Measurements from ENCODE around the gene HRH1. TPM values are rescaled to one million over a fixed set of nuclear protein-coding genes. Genes with fewer than 3 reads are reported as not detected.

HRH1 gene
- total RNA-seq, 1 experiment from 2014 or later = 11.0 TPM

- DNase-seq (ENCODE audit: unreplicated experiment) = no peak
- CTCF ChIA-PET = interaction anchor here (0.9 to 3.5 kb wide), 4 partner anchors 8 to 90 kb away, joined by 3 to 12 read pairs (median 4); no protein-coding TSS in a partner anchor
Observed at GRCh38 chr3:11150256-11150655, 4.0 kb upstream of the HRH1 start.

DNA sequence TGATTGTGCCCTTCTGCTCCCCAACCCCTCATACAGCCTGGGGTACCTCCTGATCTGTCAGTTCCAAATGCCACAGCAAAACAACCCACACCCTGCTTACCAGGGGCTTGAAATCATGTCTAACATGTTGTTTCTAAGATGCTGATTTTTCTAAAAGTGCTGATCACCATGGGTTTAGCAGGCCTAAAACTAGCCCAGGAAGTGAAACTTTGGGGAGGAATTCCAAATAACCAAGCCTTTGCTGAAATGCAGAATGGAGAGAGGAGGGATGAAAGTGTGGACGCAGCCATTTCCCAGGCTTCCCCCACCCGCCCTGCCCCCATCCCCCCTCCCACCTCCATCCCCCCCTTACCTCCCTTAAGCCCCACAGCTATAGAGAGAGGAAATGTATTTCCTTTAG, 2.0 kb upstream of the HRH1 start:
- CTCF ChIA-PET = interaction anchor here (0.5 to 8.4 kb wide), 2 partner anchors 58 to 91 kb away, joined by 3 to 66 read pairs; no protein-coding TSS in a partner anchor
- peaks cover 4% of the 10 kb centered on the region for H3K36me3 Mint-ChIP-seq (ENCODE audit: insufficient read depth, unreplicated experiment)
- H3K4me1 Mint-ChIP-seq (ENCODE audit: insufficient read depth, unreplicated experiment) = peaks cover 8% of the 10 kb centered on the region
- no peak for DNase-seq (ENCODE audit: unreplicated experiment)
- BruUV-seq (replicated peaks) = no TSS peak
- H3K27me3 Mint-ChIP-seq (ENCODE audit: insufficient read depth, unreplicated experiment) = no peaks in the 10 kb centered on the region
- no peak for TF ChIP-seq CTCF (IDR thresholded peaks at IDR 0.05; ENCODE audit: unreplicated experiment)
- no peaks in the 10 kb centered on the region for H3K9me3 Mint-ChIP-seq (ENCODE audit: unreplicated experiment)
- POLR2A ChIA-PET = interaction anchor here (0.6 kb wide), 1 partner anchor 227 kb away, joined by 3 read pairs; no protein-coding TSS in a partner anchor
- no peak overlapping the region for H3K4me3 Mint-ChIP-seq (ENCODE audit: unreplicated experiment)
- intact Hi-C loops (cut with micrococcal nuclease) = no loop called here
- H3K27ac Mint-ChIP-seq (ENCODE audit: low read depth, unreplicated experiment) = no peak overlapping the region

More at GRCh38 chr3:11150256-11150655, 4.0 kb upstream of the HRH1 start:
- no peak for TF ChIP-seq CTCF (IDR thresholded peaks at IDR 0.05; ENCODE audit: unreplicated experiment)
- POLR2A ChIA-PET = interaction anchor here (1.2 kb wide), 1 partner anchor 13 kb away, joined by 3 read pairs; no protein-coding TSS in a partner anchor
- H3K4me1 Mint-ChIP-seq (ENCODE audit: insufficient read depth, unreplicated experiment) = peaks cover 8% of the 10 kb centered on the region
- no peaks in the 10 kb centered on the region for H3K9me3 Mint-ChIP-seq (ENCODE audit: unreplicated experiment)
- no peak overlapping the region for H3K27ac Mint-ChIP-seq (ENCODE audit: low read depth, unreplicated experiment)
- no TSS peak for BruUV-seq (replicated peaks)
- H3K27me3 Mint-ChIP-seq (ENCODE audit: insufficient read depth, unreplicated experiment) = no peaks in the 10 kb centered on the region
- no peaks in the 10 kb centered on the region for H3K36me3 Mint-ChIP-seq (ENCODE audit: insufficient read depth, unreplicated experiment)
- H3K4me3 Mint-ChIP-seq (ENCODE audit: unreplicated experiment) = no peak overlapping the region
- intact Hi-C loops (cut with micrococcal nuclease) = no loop called here

DNA sequence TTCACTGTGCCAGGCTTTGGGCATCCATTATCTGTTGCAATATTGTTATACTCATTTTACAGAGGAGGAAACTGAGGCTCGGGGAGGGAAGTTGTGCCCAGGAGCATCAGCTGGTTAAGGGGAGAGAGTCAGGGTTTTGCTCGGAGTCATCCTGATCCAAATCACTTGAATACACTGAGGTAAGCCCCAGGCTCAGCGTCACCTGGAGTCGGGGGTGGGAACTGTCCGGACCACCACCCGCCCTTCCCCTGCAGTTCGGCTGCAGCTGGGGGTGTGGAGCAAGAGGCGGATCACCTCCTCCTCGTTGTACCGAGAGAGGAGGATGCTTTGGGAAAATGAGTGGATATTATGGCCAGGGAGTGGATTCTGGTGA, 646 bp downstream of the HRH1 start:
- Mint-ChIP-seq H3K36me3 (ENCODE audit: insufficient read depth, unreplicated experiment) (peaks cover 4% of the 10 kb centered on the region), H3K27ac (ENCODE audit: low read depth, unreplicated experiment) (no peak overlapping the region), H3K4me3 (ENCODE audit: unreplicated experiment) (peak overlapping the region; percentile 48), H3K27me3 (ENCODE audit: insufficient read depth, unreplicated experiment) (no peaks in the 10 kb centered on the region), H3K4me1 (ENCODE audit: insufficient read depth, unreplicated experiment) (peaks cover 17% of the 10 kb centered on the region), H3K9me3 (ENCODE audit: unreplicated experiment) (no peaks in the 10 kb centered on the region)
- BruUV-seq (replicated peaks) = no TSS peak
- TF ChIP-seq CTCF (IDR thresholded peaks at IDR 0.05; ENCODE audit: unreplicated experiment) = no peak
- DNase-seq (ENCODE audit: unreplicated experiment) = peak; percentile 27
- ChIA-PET POLR2A (interaction anchor here (0.7 to 2.5 kb wide), 10 partner anchors 15 to 134 kb away, joined by 3 to 18 read pairs (median 4); partner anchors contain the start of gene ATG7), CTCF (interaction anchor here (0.5 to 8.4 kb wide), 37 partner anchors 10 to 1246 kb away, joined by 3 to 66 read pairs (median 4); partner anchors contain the start of gene ATG7)
- intact Hi-C loops (cut with micrococcal nuclease) = loop anchor here (1.0 to 2.0 kb wide), 7 partner anchors 31 to 180 kb away; no protein-coding TSS in a partner anchor

GRCh38 chr3:11155341-11156025, 1.2 kb downstream of the HRH1 start:
- ChIA-PET CTCF (interaction anchor here (0.6 to 8.4 kb wide), 41 partner anchors 10 to 1245 kb away, joined by 3 to 66 read pairs (median 4); partner anchors contain the start of gene ATG7), POLR2A (interaction anchor here (0.6 to 2.5 kb wide), 11 partner anchors 16 to 133 kb away, joined by 3 to 18 read pairs (median 4); partner anchors contain the start of gene ATG7)
- Mint-ChIP-seq H3K27me3 (ENCODE audit: insufficient read depth, unreplicated experiment) (no peaks in the 10 kb centered on the region), H3K27ac (ENCODE audit: low read depth, unreplicated experiment) (peak overlapping the region; percentile 9), H3K4me1 (ENCODE audit: insufficient read depth, unreplicated experiment) (peaks cover 22% of the 10 kb centered on the region), H3K4me3 (ENCODE audit: unreplicated experiment) (peak overlapping the region; percentile 48), H3K9me3 (ENCODE audit: unreplicated experiment) (no peaks in the 10 kb centered on the region), H3K36me3 (ENCODE audit: insufficient read depth, unreplicated experiment) (peaks cover 4% of the 10 kb centered on the region)
- BruUV-seq (replicated peaks) = no TSS peak
- TF ChIP-seq CTCF (IDR thresholded peaks at IDR 0.05; ENCODE audit: unreplicated experiment) = peak; percentile 46
- DNase-seq (ENCODE audit: unreplicated experiment) = peak; percentile 79
- intact Hi-C loops (cut with micrococcal nuclease) = loop anchor here (1.0 to 2.0 kb wide), 7 partner anchors 31 to 180 kb away; no protein-coding TSS in a partner anchor

All from MCF 10A (cell line).